Kidney glomerular epithelial cell (primary cell): ENCODE results near the gene NAGPA.

Experiments
- DNase-seq: peaks from one replicate; lab custom pipeline; 2025; lab: John Stamatoyannopoulos, UW

NAGPA gene

DNA sequence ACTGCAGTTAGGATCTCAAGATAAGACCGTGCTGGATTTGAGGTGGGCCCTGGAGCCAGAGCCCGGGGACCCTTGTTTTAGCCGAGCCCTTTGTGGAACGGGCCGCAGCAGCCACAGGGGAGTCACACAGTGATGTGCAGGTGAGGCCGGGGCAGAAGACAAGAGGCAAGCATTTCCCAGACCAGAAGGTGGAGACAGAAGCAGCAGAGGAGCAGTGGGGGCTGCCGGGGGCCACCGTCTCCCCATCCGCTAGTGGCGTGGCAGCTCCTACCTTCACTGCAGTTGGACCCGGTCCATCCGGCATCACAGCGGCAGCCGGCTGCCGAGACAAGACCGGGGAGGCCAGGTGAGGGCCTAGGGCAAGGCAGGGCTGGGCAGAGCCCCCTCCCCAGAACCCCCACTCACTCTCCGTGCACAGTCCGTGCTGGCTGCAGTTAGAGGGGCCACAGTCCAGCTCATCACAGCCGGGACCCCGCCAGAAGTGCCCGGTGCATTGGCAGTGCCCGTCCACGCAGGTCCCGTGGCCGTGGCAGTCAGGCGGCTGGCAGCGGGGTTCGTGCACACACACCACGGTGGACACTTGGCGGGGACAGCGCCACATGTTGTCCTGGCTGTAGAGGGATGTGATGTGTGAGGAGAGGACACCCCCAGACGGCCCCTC lies 6.0 kb downstream of the NAGPA start:
- DNase-seq: no peak

GRCh38 chr16:5027086-5027485 lies 6.6 kb downstream of the NAGPA start:
- DNase-seq: no peak

- no peak for DNase-seq
Measured at GRCh38 chr16:5026664-5027063, 7.1 kb downstream of the NAGPA start.

- no peak for DNase-seq
Measured at GRCh38 chr16:5025171-5025632, 8.5 kb downstream of the NAGPA start.

DNA sequence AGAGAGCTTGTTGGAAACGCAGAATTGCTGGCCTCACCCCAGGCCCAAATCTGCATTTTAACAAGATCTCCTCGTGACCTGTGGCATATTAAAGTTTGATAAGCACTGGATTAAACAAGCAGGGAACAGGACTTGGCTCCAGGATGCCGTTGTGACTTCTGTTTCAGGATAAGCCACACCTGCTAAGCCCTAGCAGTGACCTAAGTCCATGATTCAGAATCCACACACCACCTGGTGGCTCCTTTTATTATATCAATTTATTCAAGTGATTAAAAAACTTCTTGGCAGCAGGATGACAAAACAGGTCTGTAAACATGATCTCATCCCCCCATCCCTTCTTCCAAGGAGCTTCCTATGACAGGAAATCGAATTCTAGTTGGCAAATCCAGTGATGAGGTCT lies 9.1 kb downstream of the NAGPA start:
- peak; percentile 18 for DNase-seq

- no peak for DNase-seq
Measured at GRCh38 chr16:5022521-5022920, 11.2 kb downstream of the NAGPA start.

GRCh38 chr16:5020551-5020950 lies 13.2 kb downstream of the NAGPA start:
- no peak for DNase-seq

- no peak for DNase-seq
Measured at GRCh38 chr16:5019775-5020174, 14.0 kb downstream of the NAGPA start.

- DNase-seq: no peak
Measured at GRCh38 chr16:5018793-5019192, 14.9 kb downstream of the NAGPA start.

DNA sequence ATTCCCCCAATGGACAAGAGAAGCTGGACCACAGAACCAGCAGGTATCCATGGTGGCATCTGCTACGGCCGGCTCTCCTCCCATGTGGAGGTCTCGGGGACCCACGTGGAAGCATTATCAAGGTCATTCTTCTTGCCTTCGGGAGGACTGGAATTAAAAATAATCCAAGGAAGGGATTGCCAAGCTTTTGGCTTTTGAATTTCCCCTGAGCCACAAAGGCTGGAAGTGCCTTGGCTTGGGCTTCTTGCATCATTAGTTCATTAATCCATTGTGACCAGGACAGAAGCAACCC lies 16.1 kb downstream of the NAGPA start:
- DNase-seq: no peak

DNA sequence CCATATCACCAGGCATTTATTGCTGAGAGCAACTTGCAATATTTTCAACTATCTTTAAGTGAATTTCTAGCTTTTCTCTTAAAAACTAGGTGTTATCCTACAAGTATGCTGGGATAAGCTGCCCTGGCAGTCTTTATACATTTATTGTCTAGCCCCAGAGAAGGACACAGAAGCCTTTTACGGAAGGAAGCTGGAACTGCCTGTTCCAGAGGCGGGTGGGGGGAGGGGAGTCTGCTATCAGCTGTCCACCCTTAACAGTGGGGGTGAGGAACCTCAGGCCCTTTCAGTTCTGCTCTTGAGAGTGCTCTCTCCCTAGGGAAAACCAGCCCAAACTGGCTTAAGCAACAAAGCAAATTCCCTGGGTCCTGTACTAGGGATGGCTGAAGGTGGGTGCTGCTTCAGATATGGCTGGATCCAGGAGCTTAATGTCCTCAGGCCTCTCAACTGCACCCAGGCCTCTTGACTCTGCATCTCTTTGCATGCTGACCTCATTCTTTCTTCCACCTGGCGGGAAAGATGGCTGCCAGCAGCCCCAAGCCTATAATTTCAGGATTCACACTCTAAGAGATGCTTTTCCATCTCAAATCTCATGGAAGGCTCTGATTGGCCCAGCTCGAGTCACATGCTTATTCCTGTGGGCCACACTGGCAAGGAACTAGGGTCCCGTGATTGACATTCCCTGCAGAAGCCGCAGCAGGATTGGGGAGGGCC lies 16.6 kb downstream of the NAGPA start:
- no peak for DNase-seq

DNA sequence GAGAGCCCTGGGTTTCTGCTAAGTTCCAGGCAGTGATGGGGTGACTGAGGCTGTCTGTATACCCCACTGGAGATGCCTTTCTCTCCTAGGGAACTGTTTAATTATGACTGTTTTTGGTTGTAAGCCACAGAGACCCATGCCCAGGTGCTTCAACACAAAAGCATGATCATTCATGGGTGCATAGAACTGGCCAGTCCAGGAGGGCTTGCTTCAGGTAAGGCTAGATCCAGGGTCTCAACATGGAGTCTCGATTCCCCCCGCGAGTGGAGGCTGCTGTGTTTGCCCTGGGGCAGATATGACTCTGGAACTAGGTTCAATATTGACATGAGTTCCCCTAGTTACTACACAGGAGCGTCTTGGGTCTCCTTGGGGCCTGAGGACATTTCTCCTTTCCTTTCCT lies 17.8 kb downstream of the NAGPA start:
- DNase-seq: no peak

GRCh38 chr16:5015351-5015750 lies 18.4 kb downstream of the NAGPA start:
- DNase-seq: no peak

DNA sequence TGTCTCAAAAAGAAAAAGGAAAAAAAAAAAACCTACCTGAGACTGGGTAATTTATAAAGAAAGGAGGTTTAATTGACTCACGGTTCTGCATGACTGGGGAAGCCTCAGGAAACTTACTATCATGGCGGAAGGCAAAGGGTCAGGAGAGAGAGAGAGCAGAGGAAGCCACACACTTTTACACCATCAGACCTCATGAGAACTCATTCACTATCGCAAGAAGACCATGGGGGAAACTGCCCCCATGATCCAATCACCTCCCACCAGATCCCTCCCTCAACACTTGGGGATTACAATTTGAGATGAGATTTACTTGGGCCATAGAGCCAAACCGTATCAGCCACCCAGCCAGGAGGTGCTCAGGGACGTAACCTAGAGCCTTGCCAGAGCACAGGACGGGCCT lies 20.8 kb downstream of the NAGPA start:
- no peak for DNase-seq

- no peak for DNase-seq
Measured at GRCh38 chr16:5011637-5012036, 22.1 kb downstream of the NAGPA start.

DNA sequence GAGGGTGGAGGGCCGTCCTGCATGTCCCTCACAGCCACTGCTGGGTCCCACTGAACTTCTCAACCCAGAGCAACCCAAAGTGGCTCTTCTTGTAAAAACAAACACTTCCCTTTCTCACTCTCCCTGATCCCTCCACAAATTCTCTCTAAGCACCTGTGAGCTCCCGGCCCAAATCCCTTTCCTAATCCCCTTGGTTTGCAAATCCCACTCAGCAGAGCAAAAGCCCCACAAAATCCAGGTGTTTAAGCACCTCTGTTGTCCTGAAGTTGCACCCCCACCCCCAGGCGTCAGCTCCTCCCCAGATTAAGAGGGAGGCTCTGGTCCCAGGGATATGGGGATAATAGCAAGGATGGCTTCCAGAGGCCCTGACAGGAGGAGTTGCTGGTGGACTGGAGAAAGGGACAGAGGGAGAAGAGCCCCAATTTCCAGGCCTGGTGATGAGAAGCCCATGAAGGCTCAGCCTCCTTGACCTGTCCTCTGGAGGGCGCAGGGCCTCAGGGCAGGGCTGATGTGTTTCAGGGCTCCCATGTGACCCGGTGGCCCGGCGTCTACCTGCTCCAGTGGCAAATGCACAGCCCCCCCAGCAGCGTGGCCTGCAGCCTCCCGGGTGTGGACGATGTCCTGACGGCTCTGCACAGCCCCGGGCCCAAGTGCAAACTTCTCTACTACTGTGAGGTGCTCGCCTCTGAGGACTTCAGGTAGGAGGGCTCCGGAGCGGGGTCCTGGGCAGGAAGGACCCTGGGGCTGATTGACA lies 23.0 kb downstream of the NAGPA start:
- DNase-seq: no peak

DNA sequence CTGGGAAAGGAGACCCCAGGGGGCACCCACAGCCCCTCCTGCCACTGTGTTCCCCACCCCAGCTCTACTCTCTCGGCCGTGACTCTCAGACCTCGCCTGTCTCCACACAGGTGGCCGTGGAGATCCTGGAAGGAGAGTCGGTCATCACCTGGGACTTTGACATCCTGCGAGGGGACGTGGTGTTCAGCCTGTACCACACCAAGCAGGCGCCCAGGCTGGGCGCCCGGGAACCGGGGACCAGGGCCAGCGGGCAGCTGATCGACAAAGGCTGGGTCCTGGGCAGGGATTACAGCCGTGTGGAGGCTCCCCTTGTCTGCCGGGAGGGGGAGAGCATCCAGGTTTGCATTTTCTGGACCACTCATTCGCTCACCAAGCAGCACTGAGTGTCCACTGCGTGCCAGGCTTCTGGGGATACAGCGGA lies 25.4 kb downstream of the NAGPA start:
- no peak for DNase-seq

- DNase-seq: no peak
Measured at GRCh38 chr16:5007256-5007655, 26.5 kb downstream of the NAGPA start.

GRCh38 chr16:5006348-5007193 lies 27.2 kb downstream of the NAGPA start:
- no peak for DNase-seq

DNA sequence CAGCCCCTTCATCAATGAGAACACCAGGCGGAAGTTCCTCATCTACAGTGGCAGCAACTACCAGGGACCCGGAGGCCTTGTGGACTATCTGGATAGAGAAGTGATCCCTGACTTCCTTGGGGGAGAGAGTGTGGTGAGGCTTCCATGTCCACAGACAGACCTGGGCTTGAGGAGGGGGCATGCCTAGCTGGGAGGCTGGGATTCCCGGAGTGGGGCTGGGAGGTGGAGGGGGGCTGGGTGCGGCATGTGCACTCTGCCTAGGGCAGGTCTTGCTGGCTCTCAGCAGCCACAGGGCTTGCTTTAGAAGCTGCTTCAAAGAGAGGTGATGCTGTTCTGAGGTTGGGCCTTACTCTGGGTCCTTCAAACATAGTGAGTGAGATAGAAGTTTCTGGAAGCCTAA lies 27.8 kb downstream of the NAGPA start:
- DNase-seq: no peak

- DNase-seq: no peak
Measured at GRCh38 chr16:5004311-5004710, 29.4 kb downstream of the NAGPA start.

DNA sequence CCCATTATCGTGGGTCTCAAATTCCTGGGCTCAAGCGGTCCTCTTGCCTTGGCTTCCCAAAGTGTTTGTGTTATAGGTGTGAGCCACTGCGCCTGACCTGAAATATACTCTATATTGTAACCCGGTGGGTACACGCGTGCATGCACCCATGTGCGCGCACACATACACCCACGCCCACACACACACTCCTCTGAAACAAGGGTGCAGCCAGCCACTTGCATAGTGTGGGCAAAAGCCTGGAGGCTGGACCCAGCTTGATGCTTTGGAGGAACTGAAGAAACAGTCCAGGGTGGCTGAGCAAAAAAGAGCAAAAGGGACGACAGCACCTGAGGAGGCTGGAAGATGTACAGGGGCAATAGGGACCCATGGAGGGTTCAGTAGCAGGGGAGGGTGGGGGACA lies 29.9 kb downstream of the NAGPA start:
- DNase-seq: no peak
